ENCODE data around the gene LRRC70.
"Not testable (repeated sequence)": the region's sequence is repeated elsewhere in the genome, so short reads cannot be mapped to it uniquely, and the experiment has no call there.

The LRRC70 gene, protein sequence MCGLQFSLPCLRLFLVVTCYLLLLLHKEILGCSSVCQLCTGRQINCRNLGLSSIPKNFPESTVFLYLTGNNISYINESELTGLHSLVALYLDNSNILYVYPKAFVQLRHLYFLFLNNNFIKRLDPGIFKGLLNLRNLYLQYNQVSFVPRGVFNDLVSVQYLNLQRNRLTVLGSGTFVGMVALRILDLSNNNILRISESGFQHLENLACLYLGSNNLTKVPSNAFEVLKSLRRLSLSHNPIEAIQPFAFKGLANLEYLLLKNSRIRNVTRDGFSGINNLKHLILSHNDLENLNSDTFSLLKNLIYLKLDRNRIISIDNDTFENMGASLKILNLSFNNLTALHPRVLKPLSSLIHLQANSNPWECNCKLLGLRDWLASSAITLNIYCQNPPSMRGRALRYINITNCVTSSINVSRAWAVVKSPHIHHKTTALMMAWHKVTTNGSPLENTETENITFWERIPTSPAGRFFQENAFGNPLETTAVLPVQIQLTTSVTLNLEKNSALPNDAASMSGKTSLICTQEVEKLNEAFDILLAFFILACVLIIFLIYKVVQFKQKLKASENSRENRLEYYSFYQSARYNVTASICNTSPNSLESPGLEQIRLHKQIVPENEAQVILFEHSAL

DNA sequence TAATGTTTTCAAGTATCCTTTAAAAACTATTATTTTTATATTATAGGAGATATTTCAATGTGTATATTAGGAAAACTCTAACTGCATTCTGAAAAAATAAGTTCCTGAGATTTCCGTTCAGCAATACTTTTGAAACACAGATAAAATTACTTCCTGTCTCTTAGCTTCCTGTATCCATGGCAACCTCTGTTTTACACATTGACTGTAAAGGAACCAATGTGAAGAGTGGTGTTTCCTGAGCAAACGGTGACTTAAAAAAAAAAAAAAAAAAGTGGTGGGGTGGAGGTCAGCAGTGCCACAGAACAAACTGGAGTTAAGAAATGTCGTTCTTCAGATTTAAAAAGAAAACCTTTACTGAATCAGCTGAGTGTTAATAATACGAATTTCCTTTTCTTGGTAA lies at the start of gene LRRC70:
TSS of gene LRRC70 (plus strand) at position 280 of the 400 bp plus-strand sequence. CDS start 620 bp downstream, outside the sequence.
- no peak for DNase-seq (ENCODE audit: low read depth in 2 of 2)

DNA sequence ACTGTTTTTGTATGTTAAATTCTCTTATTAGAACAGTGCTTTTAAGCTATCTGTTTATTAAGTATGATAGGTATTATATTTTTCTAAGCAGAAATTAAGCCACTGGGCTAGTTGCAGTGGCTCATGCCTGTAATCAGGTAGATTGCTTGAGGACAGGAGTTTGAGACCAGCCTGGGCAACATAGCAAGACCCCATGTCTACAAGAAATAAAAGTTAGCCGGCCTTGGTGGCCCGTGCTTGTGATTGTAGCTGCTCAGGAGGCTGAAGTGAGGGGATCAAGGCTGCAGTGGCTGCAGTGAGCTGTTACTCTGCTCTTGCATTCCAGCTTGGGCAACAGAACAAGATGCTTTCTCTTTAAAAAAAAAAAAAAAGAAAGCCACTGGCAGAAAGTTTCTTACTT lies 45.0 kb upstream of the LRRC70 start:
- DNase-seq (ENCODE audit: low read depth in 2 of 2) = no peak

DNA sequence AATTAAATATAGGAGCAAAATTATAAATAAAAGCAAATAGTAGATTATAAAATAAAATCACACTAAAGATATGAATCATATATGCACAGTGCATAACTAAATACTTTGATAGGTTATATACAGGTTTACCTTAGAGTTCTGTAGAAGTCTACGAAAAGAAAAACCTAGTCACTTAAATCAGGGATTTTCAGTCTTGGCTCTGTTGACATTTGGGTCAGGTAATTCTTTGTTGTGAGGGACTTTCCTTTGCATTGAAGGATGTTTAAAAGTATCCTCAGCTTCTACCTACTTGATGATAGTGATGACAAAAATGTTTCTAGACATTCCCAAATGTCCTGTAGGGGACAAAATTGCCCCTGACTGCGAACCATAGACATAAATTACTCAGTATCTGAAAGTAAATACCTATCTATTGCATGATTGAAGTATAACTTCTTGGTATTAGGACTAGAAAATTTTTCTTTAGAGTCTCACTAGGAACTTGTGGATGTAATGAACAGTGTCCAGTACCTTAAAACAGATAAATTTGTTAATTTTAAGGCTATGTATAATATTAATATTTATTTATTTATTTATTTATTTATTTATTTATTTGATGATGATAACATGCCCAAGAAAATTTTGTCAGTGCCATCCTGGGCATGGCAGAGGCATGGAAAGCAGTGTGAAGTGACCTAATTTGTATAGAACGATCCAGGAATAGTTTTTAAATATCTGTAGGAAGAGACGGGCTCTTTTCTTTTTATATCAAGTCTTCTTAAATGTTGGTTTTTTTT lies 44.0 kb upstream of the LRRC70 start:
- DNase-seq (ENCODE audit: low read depth in 2 of 2) = no peak

DNA sequence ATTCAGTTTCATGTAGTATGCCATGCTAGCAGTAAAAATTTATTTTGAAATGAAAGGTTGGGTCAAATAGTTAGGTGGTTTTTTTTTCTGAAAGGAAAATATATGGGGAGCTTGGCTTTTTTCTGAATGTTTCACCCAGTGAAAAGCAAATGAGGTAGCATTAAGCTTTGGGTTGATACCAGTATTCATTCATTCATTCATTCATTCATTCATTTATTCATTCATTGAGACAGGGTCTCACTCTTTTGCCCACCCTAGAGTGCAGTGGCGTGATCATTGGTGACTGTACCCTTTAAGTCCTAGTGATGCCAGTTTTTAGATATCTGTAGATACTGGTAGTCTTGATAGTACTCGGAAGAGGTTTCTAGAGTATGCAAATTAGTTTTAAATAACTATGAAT lies 42.4 kb upstream of the LRRC70 start:
- DNase-seq (ENCODE audit: low read depth in 2 of 2) = no peak

DNA sequence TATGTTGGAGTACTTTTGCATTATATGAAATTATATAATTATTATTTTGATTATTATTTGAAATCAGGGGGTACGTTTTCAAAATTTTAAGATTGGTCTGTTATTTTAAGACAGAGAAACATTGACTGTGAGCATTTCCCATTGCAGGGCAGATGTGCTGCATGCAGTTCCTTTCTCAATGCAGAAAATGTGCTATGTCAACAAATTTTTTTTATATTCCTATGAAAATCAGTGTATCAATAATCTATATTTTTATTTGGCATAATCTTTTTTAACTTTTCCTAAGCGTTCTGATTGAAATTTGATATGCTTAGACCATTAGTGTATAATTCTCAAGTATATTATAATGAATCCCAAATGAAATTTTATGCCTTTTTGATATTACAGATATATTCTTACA lies 41.8 kb upstream of the LRRC70 start:
- no peak for DNase-seq (ENCODE audit: low read depth in 2 of 2)

DNA sequence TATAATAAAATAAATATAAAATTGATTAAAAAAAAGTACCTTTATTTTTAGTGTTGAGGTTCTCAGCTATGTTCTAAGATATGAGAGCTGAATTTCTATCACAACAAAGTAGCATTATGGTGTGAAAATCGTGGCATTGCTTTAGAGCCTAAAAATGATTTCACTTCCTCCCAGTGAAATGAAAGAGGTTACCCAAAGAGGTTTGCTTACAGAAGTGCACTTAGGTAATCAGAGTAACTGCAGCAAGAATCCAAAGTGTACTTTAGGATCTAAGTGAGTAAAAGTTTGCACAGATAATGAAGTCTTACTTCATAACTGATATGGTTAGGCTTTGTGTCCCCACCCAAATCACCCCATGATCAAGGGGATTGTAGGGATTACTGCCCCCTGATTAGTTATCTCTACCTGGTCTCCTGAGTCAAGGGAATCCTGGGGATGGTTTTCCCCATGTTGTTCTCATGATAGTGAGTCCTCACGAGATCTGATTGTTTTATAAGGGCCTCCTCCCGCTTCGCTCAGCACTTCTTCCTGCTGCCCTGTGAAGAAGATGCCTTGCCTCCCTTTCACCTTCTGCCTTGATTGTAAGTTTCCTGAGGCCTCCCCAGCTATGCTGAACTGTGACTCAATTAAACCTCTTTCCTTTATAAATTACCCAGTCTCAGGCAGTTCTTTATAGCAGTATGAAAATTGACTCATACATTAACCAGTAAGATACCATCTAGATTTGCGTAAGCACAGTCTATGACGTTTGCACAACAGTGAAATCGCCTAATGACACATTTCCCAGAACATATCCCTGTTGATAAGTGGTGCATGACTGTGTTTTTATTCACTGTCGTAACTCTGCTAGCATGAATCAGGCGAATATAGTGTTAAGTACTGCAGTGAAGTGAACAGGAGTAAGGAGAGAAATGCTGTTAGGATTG lies 40.3 kb upstream of the LRRC70 start:
- DNase-seq (ENCODE audit: low read depth in 2 of 2) = peak; percentile 11 to 21

DNA sequence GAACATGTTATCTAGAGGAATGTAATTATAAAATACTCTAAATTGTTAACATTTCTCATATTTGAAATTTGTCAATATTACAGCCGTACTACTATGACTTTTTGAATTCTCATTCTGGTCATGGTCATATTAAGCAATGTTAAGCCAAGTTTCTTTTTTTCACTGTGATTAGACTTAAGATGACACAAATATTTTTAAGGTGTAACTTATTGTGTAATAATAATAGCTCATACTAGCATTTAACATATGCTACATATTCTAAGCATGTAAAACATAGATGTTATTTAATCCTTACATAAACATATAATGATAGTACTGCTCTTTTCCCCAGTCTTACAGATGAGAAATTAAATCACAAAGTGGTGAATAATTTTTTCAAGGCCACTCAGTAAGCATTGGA lies 35.9 kb upstream of the LRRC70 start:
- no peak for DNase-seq (ENCODE audit: low read depth in 2 of 2)

DNA sequence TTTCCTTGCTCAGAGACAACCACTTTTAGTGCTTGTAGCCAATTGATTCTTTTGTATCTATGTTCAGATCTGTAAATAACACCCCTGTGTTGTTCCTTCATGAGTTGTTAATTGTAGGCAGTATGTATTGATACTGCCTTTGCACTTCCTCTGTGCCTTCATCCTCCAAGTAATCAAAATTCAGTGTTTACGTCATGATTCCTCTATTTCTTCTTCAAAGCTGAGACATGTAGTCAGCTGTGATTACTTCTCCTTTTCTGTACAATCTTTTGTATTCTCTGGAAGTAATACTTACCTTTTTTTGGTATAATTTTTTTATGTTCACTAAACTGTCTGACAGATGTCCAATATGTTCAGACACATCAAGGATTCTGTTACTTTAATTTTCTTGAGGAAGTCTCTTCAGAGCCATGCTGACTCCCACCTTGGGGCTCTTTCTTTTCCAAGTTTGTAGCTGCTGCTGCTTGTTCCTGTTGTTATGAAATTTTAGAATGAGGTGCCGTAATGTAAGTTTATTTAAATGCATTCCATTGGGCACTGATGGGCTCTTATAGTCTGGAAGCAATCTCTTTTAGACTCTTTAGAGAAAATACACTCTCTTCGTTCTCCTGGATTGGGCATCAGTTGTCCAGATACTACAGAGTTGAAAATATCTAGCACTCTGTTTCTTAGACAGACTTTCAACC lies 30.5 kb upstream of the LRRC70 start:
- DNase-seq (ENCODE audit: low read depth in 2 of 2) = no peak

DNA sequence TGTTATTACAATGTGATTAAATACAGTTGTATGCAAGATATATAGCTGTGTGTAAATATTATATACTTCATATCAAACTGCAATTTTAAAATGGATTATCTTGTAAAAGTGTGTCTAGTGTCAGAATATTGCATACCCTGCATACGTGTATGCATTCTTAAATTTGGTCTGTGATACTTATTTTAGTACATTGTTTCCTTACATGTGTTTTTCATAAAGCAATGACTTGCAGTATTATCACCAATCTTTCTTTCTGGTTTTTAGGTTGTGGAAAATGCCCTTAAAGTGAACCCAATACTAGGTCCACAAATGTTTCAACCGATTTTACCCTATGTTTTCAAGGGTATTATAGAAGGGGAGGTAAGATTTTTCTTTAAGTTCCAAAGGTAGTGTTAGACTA lies 28.5 kb upstream of the LRRC70 start:
- DNase-seq (ENCODE audit: low read depth in 2 of 2) = peak in 1 of 2 experiments; percentile 3

DNA sequence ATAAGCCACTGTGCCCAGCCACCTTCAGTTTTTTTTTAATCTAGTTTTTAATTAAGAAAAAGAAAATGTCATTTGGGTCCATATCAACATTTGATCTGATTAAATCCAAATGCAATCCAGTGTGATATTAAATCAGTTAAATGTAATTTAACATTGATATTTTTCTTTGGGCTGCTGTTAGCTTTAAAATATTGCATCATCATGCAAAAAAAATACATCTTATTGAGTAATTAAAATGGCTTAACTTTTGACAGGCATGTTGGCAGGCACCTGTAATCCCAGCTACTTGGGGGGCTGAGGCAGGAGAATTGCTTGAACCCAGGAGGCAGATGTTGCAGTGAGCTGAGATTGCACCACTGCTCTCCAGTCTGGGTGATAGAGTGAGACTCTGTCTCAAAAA lies 22.7 kb upstream of the LRRC70 start:
- DNase-seq (ENCODE audit: low read depth in 2 of 2) = no peak

DNA sequence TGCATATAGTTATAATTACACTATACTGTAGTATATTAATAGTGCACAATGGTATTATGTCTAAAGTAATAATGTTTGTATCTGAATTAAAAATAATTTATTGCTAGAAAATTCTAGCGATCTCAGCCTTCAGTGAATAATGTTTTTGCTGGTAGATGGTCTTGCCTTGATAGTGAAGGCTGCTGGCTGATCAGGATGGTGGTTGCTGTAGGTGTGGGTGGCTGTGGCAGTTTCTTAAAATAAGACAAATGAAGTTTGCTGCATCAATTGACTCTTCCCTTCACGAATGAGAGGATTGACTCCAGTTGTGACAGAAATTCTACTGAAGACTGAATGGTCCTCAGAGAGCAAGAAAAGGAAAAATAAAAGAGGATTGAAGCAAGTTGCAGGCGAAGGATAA lies 19.7 kb upstream of the LRRC70 start:
- DNase-seq (ENCODE audit: low read depth in 2 of 2) = no peak

DNA sequence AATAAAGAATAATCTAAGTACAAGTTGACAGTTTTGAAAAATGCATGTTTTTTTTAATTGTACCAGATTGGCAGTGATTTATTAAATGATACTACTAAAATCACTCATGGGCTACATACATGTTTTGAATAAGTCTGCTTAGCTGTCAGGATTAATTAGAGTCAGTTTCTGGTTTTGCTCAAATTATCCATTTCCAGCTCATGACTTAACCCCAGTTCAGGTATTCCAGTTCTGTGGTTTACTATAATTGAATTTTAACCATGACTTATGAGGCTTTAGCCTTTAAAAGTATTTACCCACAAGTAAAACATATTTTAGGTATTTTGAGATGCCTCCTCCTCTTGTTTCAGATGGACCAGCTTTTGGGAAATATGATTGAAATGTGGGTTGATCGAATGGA lies 17.8 kb upstream of the LRRC70 start:
- DNase-seq (ENCODE audit: low read depth in 2 of 2) = no peak

DNA sequence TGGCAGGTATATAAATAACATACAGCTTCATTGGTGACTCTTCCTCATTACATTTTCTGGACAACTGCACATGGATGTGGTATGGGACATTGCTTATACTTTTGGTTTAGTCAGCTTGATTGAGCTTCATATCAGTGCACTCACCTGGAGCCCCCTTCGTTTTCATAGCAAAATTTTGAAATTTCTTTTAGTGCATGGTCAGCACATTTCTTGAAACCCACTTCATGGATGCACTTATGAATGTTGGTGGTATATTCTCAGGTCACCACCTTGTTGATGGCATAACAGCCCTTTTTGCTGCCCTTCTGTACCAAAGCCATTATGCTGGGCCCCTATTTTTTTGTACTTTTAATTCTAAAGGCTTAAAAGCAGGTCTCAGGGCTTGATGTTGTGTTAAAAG lies 16.7 kb upstream of the LRRC70 start:
- DNase-seq (ENCODE audit: low read depth in 2 of 2) = no peak

DNA sequence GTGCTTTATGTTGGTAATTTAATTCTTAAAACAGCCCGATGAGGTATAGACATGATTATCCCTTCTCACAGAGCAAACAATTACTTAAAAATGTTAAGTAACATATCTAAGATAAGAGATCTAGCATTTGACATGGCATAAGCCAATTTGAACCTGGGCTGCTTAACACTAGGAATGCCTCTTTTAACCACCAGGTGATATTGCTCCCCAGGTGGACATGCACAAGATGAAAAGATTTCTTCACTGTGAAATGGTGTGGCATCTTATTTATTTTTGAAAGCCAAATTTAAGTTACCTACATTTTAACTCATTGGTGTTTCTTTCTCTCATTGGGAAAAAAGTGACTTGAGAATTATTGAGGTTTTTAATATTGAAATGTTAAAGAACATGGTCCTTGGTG lies 15.8 kb upstream of the LRRC70 start:
- DNase-seq (ENCODE audit: low read depth in 2 of 2) = no peak

DNA sequence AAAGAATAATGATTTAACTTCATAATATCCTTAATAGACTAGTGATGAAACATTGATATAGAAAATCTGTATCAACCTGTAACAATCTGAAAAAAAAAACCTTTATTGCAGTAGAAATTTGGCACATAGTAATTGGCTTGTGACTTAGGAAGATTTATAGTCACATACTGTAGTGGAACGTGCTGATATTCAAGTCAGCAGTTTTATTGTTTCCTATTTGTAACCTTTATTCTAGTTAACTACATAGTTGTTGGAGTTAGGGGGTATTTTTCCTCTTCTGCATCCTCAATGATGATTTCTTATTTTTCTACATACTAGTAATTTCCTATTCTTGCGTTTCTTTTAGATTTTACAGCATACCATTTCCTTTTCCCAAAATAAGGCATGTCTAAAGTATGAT lies 14.5 kb upstream of the LRRC70 start:
- DNase-seq (ENCODE audit: low read depth in 2 of 2) = no peak

DNA sequence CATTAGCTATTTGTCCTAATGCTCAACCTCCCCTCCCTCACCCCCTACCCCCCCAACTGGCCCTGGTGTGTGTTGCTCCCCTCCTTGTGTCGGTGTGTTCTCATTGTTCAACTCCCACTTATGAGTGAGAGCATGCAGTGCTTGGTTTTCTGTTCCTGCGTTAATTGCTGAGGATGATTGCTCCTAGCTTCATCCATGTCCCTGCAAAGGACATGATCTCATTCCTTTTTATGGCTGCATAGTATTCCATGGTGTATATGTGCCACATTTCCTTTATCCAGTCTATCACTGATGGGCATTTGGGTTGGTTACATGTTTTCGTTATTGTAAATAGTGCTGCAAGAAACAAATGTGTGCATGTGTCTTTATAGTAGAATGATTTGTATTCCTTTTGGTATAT lies 12.9 kb upstream of the LRRC70 start:
- not testable (repeated sequence) for DNase-seq (ENCODE audit: low read depth in 2 of 2)

DNA sequence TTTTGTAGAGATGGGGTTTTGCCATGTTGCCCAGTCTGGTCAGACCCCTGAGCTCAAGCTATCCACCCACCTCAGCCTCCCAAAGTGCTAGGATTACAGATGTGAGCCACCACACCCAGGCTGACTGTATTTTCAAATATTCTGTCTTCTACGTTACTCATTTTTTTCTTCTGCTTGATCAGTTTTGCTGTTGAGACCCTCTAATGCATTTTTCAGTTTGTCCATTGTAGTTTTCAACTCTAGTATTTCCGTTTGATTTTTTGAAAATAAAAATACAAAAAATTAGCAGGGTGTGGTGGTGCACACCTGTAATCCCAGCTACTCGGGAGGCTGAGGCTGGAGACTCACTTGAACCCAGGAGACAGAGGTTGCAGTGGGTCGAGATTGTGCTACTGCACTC lies 10.5 kb upstream of the LRRC70 start:
- no peak for DNase-seq (ENCODE audit: low read depth in 2 of 2)

DNA sequence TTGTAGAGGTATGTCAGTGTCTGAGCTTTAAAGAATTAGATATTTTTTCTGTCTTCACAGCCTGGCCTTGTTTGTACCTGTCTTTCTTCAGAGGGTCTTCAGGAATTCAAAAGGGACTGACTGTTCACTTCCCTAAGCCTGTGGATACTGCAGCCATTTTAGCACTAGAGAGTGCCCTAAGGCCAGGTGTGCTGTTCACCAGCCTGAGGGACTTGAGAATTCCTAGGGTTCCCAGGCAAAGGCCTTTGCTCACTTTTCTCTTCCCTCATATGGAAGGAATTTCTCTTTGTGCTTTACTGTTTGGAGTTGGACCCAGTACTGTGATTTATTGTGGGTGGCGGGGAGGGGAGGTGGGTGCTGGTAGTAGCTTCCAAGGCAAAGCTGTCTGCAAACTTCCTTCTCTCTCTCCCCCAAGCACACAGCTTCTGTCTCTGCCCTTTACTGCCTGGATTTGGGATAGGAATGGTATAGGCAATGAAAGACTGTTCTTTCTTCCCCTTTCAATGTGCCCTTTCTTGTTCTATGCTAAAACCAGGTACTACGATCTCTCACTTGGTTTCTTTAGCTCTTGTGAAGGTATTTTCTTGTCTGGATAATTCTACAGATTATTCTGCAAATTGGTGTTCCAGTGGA lies 9.7 kb upstream of the LRRC70 start:
- DNase-seq (ENCODE audit: low read depth in 2 of 2) = no peak

DNA sequence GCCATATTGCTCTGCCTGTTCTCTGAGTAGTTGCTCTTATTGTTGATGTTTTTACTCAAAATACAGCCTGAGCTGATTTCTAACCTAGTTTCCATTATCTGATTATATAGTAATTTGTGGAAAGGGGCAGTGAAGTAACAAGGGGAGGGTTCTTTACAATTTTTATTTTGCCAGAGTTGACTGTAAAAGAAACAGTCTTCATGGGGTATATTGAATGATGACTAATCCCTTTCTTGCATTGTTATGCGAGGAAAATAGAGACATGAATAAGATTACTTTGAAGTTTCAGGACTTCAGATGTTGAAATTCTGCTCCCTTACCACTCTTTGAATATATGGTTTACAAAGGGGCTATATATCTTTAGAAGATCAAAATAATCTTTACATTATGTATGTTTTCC lies 9.1 kb upstream of the LRRC70 start:
- no peak for DNase-seq (ENCODE audit: low read depth in 2 of 2)

DNA sequence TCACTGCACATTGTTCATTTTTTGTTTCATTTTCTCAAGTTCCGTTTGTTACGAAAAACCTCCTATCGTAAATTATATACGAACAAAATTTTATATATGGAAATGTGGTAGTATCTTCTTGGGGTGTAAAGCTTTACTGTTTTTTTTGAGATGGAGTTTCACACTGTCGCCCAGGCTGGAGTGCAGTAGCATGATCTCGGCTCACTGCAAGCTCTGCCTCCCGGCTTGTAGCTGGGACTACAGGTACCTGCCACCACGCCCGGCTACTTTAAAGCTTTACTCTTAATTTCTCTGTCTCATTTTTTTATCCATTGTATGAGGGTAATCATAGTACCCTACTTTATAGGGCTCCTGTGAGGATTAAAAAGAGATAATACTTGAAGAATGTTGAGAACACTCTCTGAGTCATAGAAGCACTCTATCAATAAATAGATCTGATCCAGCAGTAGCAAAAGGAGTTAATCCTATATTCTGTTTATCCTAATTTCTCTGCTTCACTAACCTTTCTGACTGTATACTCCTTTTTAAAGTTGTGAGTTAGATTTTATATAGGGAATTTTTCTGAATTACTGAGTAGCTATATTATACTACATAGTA lies 5.6 kb upstream of the LRRC70 start:
- no peak for DNase-seq (ENCODE audit: low read depth in 2 of 2)

Data from fibroblast of skin of left quadriceps (primary cell).